SJCRH30 (cell line): ENCODE measurements around the gene SOX13. TPM values are rescaled to one million over a fixed set of nuclear protein-coding genes. Genes with fewer than 3 reads are reported as not detected.

Source experiments
- DNase-seq, 2 experiments: peaks; one replicate each; pipeline ENCODE4 v3.0.0-alpha.2; 2015 to 2020
- H3K27ac ChIP-seq: fragments of 250-450 bp; sonication (Bioruptor Pico); 2 replicates; pipeline ENCODE4 v1.5.1; 2020; ENCODE audit warnings: mild to moderate bottlenecking, moderate library complexity
- H3K27me3 ChIP-seq: fragments of 250-450 bp; sonication (Bioruptor Pico); 2 replicates; pipeline ENCODE4 v1.5.1; 2020; ENCODE audit warnings: mild to moderate bottlenecking, moderate library complexity
- H3K36me3 ChIP-seq: fragments of 250-450 bp; sonication (Bioruptor Pico); 2 replicates; pipeline ENCODE4 v1.5.1; 2020; ENCODE audit warnings: mild to moderate bottlenecking, moderate library complexity
- H3K4me1 ChIP-seq: fragments of 250-450 bp; sonication (Bioruptor Pico); 2 replicates; pipeline ENCODE4 v1.5.1; 2020; ENCODE audit warnings: mild to moderate bottlenecking, moderate library complexity
- H3K4me3 ChIP-seq: fragments of 250-450 bp; sonication (Bioruptor Pico); 2 replicates; pipeline ENCODE4 v1.5.1; 2020; ENCODE audit warnings: mild to moderate bottlenecking, moderate library complexity
- H3K9me3 ChIP-seq: fragments of 250-450 bp; sonication (Bioruptor Pico); replicated peaks from 2 replicates; pipeline ENCODE4 v1.5.1; 2020; ENCODE audit warnings: mild to moderate bottlenecking, moderate library complexity
- total RNA-seq: library from RNA; depleted of rRNA; stranded (reverse); fragments of >200 nt; shearing (Covaris generic); gene quantifications from 2 replicates; pipeline ENCODE4 v1.2.3, GENCODE V29; 2014

The SOX13 gene
- total RNA-seq, 1 experiment from 2014 or later = 35.1 TPM

GRCh38 chr1:204150702-204151551, 78.0 kb downstream of the SOX13 start:
- peak; percentile 35 to 44 for DNase-seq
- no peaks in the 10 kb centered on the region for H3K36me3 ChIP-seq
- H3K27me3 ChIP-seq = no peaks in the 10 kb centered on the region
- H3K27ac ChIP-seq = no peak overlapping the region
- H3K4me3 ChIP-seq = peak overlapping the region; percentile 73
- no peaks in the 10 kb centered on the region; the same call in 1 of the 2 replicates for H3K4me1 ChIP-seq
- H3K9me3 ChIP-seq = no peaks in the 10 kb centered on the region

DNA sequence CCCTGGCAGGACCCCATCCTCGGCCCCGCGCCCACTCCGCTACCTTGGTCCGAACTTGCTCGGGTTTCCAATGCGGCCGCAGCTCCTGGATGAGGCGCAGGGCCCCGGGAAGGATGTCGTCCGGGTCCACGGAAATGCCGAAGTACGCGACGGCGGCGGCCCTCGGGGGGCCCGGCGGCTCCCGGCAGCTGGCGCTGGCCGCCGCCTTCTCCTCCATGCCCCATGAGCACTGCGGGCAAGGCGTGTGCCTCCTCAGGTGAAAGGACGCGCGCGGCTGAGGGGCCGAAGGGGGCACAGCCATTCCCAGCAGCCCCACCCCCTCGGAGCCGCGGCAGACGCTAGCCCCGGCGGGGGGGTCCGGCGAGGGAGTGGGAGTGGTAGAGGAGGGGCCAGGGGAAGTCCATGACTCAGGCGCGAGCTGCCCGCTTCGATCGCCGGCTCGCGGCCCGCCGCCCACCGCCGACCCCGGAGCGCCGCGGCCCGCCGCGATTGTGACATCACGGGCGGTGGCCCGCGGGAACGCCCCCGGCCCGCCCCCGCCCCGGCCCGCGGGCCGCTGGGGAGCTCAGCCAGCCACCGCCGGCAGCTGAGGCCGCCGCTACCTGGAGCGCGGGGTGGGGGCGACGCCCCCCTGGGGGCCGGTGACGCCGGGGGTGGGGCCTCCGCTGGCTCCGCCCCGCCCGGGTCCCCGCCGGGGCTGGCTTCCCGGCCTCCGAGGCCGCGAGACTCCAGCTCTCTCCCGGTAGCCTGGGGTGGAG, 78.8 kb downstream of the SOX13 start, which contains the start of gene ETNK2:
ETNK2 (minus strand) TSS at position 493 of the 758 bp plus-strand sequence; CDS start at position 301, 192 bp downstream.
- Histone ChIP-seq H3K27ac (no peak within 1 kb of the TSS), H3K4me3 (peak within 1 kb of the TSS; percentile 73), H3K4me1 (no peaks in the 10 kb centered on the region; the same call in 1 of the 2 replicates), H3K27me3 (no peaks in the 10 kb centered on the region), H3K9me3 (no peaks in the 10 kb centered on the region), H3K36me3 (no peaks in the 10 kb centered on the region)
- DNase-seq = peak; percentile 71 to 76

DNA sequence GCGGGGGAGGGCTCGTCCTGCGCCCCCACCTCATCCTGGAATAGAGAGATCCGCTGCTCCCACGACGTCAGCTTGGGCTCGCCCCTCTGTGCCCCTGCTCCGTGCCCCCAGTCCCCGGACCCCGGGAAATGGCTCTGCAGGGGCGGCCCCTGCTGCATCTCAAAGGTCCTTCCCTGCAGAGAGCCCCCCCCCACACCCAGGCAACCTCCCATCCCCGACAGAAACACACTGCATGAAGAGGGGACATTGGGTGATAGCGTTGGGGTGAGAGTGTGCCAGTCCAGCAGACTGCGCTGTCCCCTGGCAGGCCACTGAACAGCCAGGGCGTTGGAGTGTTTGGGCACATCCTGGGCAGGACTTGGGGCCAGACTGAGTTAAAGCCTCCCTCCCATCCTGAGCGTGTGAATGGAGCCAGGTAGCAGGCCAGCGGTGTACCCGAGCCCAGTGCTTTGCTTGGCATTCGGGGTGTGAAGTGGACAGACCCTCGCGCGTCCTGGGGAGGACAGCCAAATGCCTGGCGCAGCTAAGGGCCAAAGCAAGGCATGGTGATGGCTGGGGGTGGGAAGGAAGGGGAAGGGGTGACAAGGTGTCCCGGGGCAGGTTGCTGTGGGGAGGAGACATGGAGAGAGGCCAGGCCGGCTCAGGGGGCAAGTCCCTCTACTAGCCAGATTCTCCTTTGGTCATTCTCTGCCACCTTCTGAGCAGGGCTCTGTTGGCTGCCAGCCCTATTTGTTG, 79.6 kb downstream of the SOX13 start:
- H3K4me1 ChIP-seq = no peaks in the 10 kb centered on the region; the same call in 1 of the 2 replicates
- H3K27ac ChIP-seq = no peak overlapping the region
- no peaks in the 10 kb centered on the region for H3K27me3 ChIP-seq
- no peak for DNase-seq
- H3K9me3 ChIP-seq = no peaks in the 10 kb centered on the region
- H3K36me3 ChIP-seq = no peaks in the 10 kb centered on the region
- peak overlapping the region; percentile 73 for H3K4me3 ChIP-seq

GRCh38 chr1:204153667-204154066, 80.8 kb downstream of the SOX13 start:
- DNase-seq = no peak
- H3K4me1 ChIP-seq = no peaks in the 10 kb centered on the region; the same call in 1 of the 2 replicates
- H3K27ac ChIP-seq = no peak overlapping the region
- no peak overlapping the region for H3K4me3 ChIP-seq
- H3K9me3 ChIP-seq = no peaks in the 10 kb centered on the region
- H3K27me3 ChIP-seq = no peaks in the 10 kb centered on the region
- no peaks in the 10 kb centered on the region for H3K36me3 ChIP-seq

DNA sequence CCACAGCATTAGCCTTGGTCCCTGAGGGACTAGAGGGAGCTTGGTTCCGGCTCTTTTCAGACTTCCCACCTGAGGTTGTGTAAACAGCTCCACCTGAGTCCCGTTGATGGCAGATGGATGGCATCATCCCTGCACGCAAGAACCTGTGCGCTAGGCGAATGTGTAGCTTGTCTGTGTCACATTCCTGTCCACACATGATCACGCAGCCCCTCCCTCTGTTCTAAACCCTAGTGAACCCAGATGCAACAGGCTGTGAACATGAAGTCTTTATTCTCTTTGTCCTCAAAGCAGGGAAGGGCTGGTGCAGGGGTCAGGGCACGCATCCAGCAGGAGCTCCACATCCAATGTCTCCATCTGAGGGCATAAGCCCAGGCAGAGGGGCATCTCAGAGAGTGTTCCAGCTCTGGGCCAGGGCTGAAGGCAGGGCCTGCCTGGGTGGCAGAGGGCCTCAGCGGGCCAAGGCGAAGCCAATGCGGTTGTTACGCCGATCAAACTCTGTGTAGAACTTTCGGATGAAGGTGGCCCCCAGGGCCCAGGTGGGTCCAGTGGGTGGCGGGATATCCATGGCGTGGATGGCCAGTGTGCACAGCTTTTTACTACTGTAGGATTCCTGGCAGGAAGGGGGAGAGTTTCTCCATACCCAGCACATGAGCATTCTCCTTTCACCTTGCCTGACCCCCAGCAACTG, 81.8 kb downstream of the SOX13 start:
- Histone ChIP-seq H3K9me3 (no peaks in the 10 kb centered on the region), H3K4me3 (no peak overlapping the region), H3K27ac (no peak overlapping the region), H3K27me3 (no peaks in the 10 kb centered on the region; the same call in 1 of the 2 replicates), H3K4me1 (no peaks in the 10 kb centered on the region; the same call in 1 of the 2 replicates), H3K36me3 (no peaks in the 10 kb centered on the region)
- no peak for DNase-seq

GRCh38 chr1:204155881-204156280, 83.0 kb downstream of the SOX13 start:
- Histone ChIP-seq H3K4me3 (no peak overlapping the region), H3K27ac (no peak overlapping the region), H3K27me3 (no peaks in the 10 kb centered on the region; the same call in 1 of the 2 replicates), H3K9me3 (no peaks in the 10 kb centered on the region), H3K4me1 (no peaks in the 10 kb centered on the region; the same call in 1 of the 2 replicates), H3K36me3 (no peaks in the 10 kb centered on the region)
- DNase-seq = no peak

GRCh38 chr1:204157962-204158361, 85.0 kb downstream of the SOX13 start:
- H3K4me1 ChIP-seq = no peaks in the 10 kb centered on the region
- no peak overlapping the region for H3K27ac ChIP-seq
- DNase-seq = no peak
- no peaks in the 10 kb centered on the region for H3K36me3 ChIP-seq
- H3K4me3 ChIP-seq = no peak overlapping the region
- no peaks in the 10 kb centered on the region for H3K9me3 ChIP-seq
- H3K27me3 ChIP-seq = no peaks in the 10 kb centered on the region; the same call in 1 of the 2 replicates

DNA sequence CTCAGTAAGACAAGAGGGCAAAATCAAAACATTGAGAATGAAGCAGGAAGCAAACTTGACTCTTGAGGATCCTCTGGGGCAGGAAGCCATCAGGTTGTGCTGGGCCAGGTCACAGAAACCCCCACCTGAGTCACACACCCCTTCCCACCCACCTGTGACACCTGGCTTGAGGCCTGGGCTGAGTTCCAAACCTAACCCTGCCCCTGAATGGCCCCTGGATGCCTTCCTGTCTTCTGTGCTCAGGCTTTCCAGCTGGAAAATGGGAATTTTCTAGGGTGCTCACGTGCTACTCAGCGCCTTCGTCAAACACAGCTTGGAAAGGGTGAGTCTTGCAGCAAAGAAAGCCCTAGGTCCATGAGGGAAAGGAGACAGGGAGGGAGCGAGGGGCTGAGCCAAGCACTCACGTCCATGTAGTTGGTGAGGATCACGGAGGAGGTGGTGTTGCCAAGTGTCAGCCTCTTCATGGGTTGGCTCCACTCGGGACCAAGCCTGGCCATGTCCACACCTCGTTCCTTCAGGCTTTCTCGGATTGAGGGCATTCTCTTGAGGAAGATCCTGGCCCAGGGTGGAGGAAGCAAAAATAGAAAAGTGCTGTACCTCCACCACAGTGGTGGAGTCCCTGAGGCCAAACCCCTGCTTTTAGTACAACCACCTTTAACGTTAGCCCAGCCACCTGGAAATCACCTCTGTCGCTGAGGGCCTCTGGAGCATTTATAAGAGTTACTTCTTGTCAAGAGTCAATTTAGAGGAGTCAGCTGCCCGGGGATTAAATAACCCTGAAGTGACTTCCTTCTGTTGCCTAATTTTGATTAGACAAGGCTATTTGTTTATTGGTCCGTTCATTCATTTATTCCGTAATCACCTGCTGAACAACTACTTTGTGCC, 88.9 kb downstream of the SOX13 start:
- no peaks in the 10 kb centered on the region for H3K4me1 ChIP-seq
- DNase-seq = no peak

DNA sequence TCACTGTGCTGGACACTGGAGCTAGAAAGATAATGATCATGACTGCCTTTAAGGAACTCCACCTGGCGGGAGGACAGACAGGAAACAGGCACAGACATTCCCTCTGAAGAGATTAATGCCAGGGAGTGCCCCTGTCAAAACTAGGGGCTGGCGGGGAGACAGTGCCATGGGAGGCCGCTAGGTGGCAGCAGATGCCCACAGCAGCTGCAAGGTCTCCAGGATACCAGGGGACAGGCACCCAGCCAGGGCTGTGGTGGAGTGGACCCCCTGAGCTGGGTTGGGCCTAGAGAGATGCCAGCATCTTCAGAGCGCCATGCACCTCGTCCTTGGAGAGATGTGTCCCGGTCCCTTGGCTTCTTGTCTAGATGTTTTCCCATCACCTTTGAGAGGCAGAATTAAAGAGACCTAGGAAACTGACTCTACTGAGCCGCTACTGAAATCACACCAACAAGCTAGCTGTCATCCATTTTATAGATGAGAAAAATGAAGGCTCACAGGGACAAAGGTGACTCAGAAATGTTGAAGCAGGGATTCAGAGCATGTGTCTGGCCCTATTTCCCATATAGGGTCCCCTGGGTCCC, 89.7 kb downstream of the SOX13 start:
- no peaks in the 10 kb centered on the region; the same call in 1 of the 2 replicates for H3K27me3 ChIP-seq
- H3K4me1 ChIP-seq = no peaks in the 10 kb centered on the region
- no peaks in the 10 kb centered on the region; the same call in 1 of the 2 replicates for H3K9me3 ChIP-seq
- H3K4me3 ChIP-seq = no peak overlapping the region
- peak; percentile 76 to 89 for DNase-seq
- no peak overlapping the region for H3K27ac ChIP-seq
- no peaks in the 10 kb centered on the region for H3K36me3 ChIP-seq

More for the DNA sequence above, 88.9 kb downstream of the SOX13 start:
- Histone ChIP-seq H3K36me3 (no peaks in the 10 kb centered on the region), H3K9me3 (no peaks in the 10 kb centered on the region), H3K27me3 (no peaks in the 10 kb centered on the region; the same call in 1 of the 2 replicates), H3K4me3 (no peak overlapping the region), H3K27ac (no peak overlapping the region)

DNA sequence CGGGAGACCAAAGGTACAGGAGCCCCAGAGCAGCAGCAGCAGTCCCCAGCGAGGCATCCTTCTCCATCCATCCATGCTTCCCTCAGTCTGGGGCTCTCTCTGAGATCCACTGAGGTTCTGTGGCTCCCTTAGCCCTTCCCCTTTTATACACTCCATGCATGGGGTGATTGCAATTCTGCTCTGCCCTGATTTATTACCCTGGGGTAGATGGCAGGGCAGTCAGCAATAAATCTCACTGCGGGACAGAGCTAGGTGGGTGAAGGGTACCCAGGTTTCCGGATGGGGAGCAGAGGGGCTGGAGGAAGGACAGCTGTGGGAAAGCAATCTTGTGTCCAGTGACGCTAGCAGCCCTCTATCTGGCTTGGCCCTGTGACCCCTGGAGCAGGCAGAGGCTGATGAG, 93.3 kb downstream of the SOX13 start, which contains the start of gene REN:
REN (minus strand) TSS at position 119 of the 400 bp plus-strand sequence; CDS start at position 75, 44 bp downstream.
- Histone ChIP-seq H3K27me3 (0 out of 2 replicates have a peak, but pooled peaks cover 5% of the 10 kb centered on the region), H3K36me3 (no peaks in the 10 kb centered on the region), H3K27ac (no peak within 1 kb of the TSS), H3K4me3 (no peak within 1 kb of the TSS), H3K4me1 (no peaks in the 10 kb centered on the region), H3K9me3 (peaks cover 8% of the 10 kb centered on the region)
- DNase-seq = no peak

DNA sequence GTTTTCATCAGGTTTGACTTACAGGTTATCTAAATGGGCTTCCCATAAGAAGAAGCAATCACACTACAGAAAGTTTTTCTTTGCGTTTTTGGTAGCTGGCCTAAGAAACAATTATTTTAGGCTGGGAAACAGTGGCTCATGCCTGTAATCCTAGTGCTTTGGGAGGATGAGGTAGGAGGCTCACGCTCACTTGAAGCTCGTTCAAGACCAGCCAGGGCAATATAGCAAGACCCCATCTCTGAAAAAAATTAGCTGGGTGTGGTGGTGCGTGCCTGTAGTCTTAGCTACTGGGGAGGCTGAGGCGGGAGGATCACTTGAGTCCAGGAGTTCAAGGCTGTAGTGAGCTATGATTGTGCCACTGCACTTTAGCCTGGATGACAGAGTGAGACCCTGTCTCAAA, 94.8 kb downstream of the SOX13 start:
- peaks cover 8% of the 10 kb centered on the region for H3K9me3 ChIP-seq
- 0 out of 2 replicates have a peak, but pooled peaks cover 6% of the 10 kb centered on the region for H3K27me3 ChIP-seq
- no peak overlapping the region for H3K27ac ChIP-seq
- no peak for DNase-seq
- H3K36me3 ChIP-seq = no peaks in the 10 kb centered on the region
- H3K4me3 ChIP-seq = no peak overlapping the region
- no peaks in the 10 kb centered on the region for H3K4me1 ChIP-seq

GRCh38 chr1:204169858-204170257, 96.9 kb downstream of the SOX13 start:
- peaks cover 16% of the 10 kb centered on the region; the same call in 1 of the 2 replicates for H3K27me3 ChIP-seq
- H3K9me3 ChIP-seq = peaks cover 8% of the 10 kb centered on the region
- H3K4me3 ChIP-seq = no peak overlapping the region
- no peak overlapping the region for H3K27ac ChIP-seq
- no peak for DNase-seq
- H3K36me3 ChIP-seq = no peaks in the 10 kb centered on the region
- no peaks in the 10 kb centered on the region for H3K4me1 ChIP-seq
